Neural cell (in vitro differentiated cells): ENCODE measurements around the gene FJX1. TPM values are rescaled to one million over a fixed set of nuclear protein-coding genes. Genes with fewer than 3 reads are reported as not detected.

ENCODE experiments used
- H2AFZ ChIP-seq: fragments of 200-600, 300-800 bp; sonication (generic), shearing (Covaris generic); 2 replicates; pipeline ENCODE4 v1.6.0; 2014; ENCODE audit warnings: low read depth, mild to moderate bottlenecking, antibody characterized with exemption, low read length, moderate library complexity
- H3F3A ChIP-seq: fragments of 200-600 bp; shearing (Covaris generic); 2 replicates; pipeline ENCODE4 v1.6.1; 2016; ENCODE audit warnings: mild to moderate bottlenecking, moderate library complexity, mixed read lengths, antibody characterized with exemption, low read length; ENCODE audit not compliant: insufficient read depth, poor library complexity, severe bottlenecking
- H3K27ac ChIP-seq: fragments of 200-600, 300-800 bp; sonication (generic), shearing (Covaris generic); 2 replicates; pipeline ENCODE4 v1.5.1; 2014; ENCODE audit warnings: mild to moderate bottlenecking, low read length, moderate library complexity
- H3K27me3 ChIP-seq: fragments of 300-800, 200-600 bp; sonication (generic), shearing (Covaris generic); 2 replicates; pipeline ENCODE4 v1.6.0; 2014; ENCODE audit warnings: mild to moderate bottlenecking, low read depth, low read length, moderate library complexity; ENCODE audit not compliant: insufficient read depth
- H3K36me3 ChIP-seq: fragments of 300-800, 200-600 bp; sonication (generic), shearing (Covaris generic); 2 replicates; pipeline ENCODE4 v1.5.1; 2014; ENCODE audit warnings: mild to moderate bottlenecking, antibody characterized with exemption, low read length, moderate library complexity; ENCODE audit not compliant: insufficient read depth
- H3K4me2 ChIP-seq: fragments of 300-800, 200-600 bp; sonication (generic), shearing (Covaris generic); 2 replicates; pipeline ENCODE4 v1.6.0; 2014; ENCODE audit warnings: mild to moderate bottlenecking, low read length
- H3K4me3 ChIP-seq: fragments of 300-800, 200-600 bp; sonication (generic), shearing (Covaris generic); 2 replicates; pipeline ENCODE4 v1.5.1; 2014; ENCODE audit warnings: mild to moderate bottlenecking, low read length, moderate library complexity
- H3K79me2 ChIP-seq: fragments of 200-600 bp; shearing (Covaris generic); replicated peaks from 2 replicates; pipeline ENCODE4 v1.6.0; 2014; ENCODE audit warnings: mild to moderate bottlenecking, low read length, moderate library complexity; ENCODE audit not compliant: insufficient read depth
- H3K9ac ChIP-seq: fragments of 300-800, 200-600 bp; sonication (generic), shearing (Covaris generic); 2 replicates; pipeline ENCODE4 v1.6.1; 2016; ENCODE audit warnings: mild to moderate bottlenecking, low read length, mixed read lengths
- H3K9me2 ChIP-seq: fragments of 200-600 bp; shearing (Covaris generic); 2 replicates; pipeline ENCODE4 v1.6.1; 2016; ENCODE audit warnings: mild to moderate bottlenecking, low read length, mixed read lengths; ENCODE audit not compliant: insufficient read depth
- H3K9me3 ChIP-seq: fragments of 200-600, 300-800 bp; sonication (generic), shearing (Covaris generic); 2 replicates; pipeline ENCODE4 v1.6.1; 2016; ENCODE audit warnings: mild to moderate bottlenecking, mixed run types, low read length, moderate library complexity, mixed read lengths
- H4K20me1 ChIP-seq: fragments of 200-600 bp; shearing (Covaris generic); 2 replicates; pipeline ENCODE4 v1.6.1; 2016; ENCODE audit warnings: mild to moderate bottlenecking, mixed run types; ENCODE audit not compliant: insufficient read depth
- EP300 ChIP-seq: fragments of 450-650 bp; conservative IDR thresholded peaks from 2 replicates; pipeline ENCODE4 v1.6.1; 2014; ENCODE audit warnings: antibody characterized with exemption, mild to moderate bottlenecking, moderate library complexity; ENCODE audit not compliant: poor library complexity, severe bottlenecking
- EZH2 ChIP-seq: fragments of 200-600, 300-800 bp; shearing (Covaris generic), sonication (generic); IDR thresholded peaks from 2 replicates; pipeline ENCODE4 v1.6.1; 2014; ENCODE audit warnings: antibody characterized with exemption, low read length, borderline replicate concordance, mild to moderate bottlenecking; ENCODE audit not compliant: insufficient read depth, poor library complexity, severe bottlenecking
- MXI1 ChIP-seq: fragments of 450-650 bp; conservative IDR thresholded peaks from 2 replicates; pipeline ENCODE4 v1.6.1; 2014; ENCODE audit warnings: antibody characterized with exemption, mild to moderate bottlenecking; ENCODE audit not compliant: poor library complexity, severe bottlenecking
- POLR2AphosphoS5 ChIP-seq: IDR thresholded peaks from 2 replicates; pipeline ENCODE4 v1.6.1; 2012
- RAD21 ChIP-seq: fragments of 450-650 bp; conservative IDR thresholded peaks from 2 replicates; pipeline ENCODE4 v1.6.1; 2014; ENCODE audit warnings: antibody characterized with exemption, mild to moderate bottlenecking, moderate library complexity
- REST ChIP-seq: IDR thresholded peaks from 2 replicates; pipeline ENCODE4 v1.6.1; 2012; ENCODE audit warnings: borderline replicate concordance
- SMC3 ChIP-seq: fragments of 450-650 bp; conservative IDR thresholded peaks from 2 replicates; pipeline ENCODE4 v1.6.1; 2014; ENCODE audit warnings: antibody characterized with exemption, mild to moderate bottlenecking, moderate library complexity; ENCODE audit not compliant: poor library complexity
- TAF1 ChIP-seq: IDR thresholded peaks from 2 replicates; pipeline ENCODE4 v1.6.1; 2012; ENCODE audit warnings: low read depth
- polyA plus RNA-seq: library from polyadenylated mRNA; depleted of rRNA; stranded (reverse); fragments of >200 nt; gene quantifications from 2 replicates; pipeline ENCODE4 v1.2.3, GENCODE V29; 2014
- TF ChIP-seq, protein P1 (sequence below): fragments of 450-650 bp; IDR thresholded peaks from 2 replicates; pipeline ENCODE4 v1.5.1; 2014; ENCODE audit warnings: antibody characterized with exemption, mild to moderate bottlenecking, moderate library complexity; ENCODE audit not compliant: poor library complexity, severe bottlenecking

Gene FJX1
- polyA plus RNA-seq, 1 donor from 2014 or later, result 56.3 TPM

DNA sequence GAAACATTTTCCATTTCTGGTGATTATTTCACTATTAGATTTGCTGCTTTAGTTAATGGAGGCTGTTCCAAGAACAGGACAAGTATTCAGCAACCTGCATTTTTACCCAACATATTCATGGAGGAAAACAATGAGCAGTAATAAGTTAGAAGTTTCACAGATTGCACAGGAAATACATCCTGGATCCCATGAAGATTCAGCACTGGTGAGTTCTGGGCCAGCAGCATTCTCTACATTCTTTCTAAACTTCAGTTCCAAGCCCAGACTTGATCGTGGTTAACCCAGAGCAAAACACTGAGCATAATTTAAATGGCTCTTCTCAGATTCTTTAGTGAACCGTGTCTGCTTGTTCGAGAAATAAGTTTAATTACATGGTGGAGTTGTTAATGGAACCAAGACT lies 3.8 kb downstream of the FJX1 start:
- Histone ChIP-seq H4K20me1 (no peaks in the 10 kb centered on the region), H3K4me2 (peak overlapping the region; percentile 90), H3K79me2 (peaks cover 34% of the 10 kb centered on the region), H2AFZ (no peak overlapping the region), H3K27me3 (no peaks in the 10 kb centered on the region), H3K4me3 (peak overlapping the region; percentile 95), H3K9ac (no peak overlapping the region), H3K9me2 (no peaks in the 10 kb centered on the region), H3K27ac (no peak overlapping the region), H3K36me3 (no peaks in the 10 kb centered on the region), H3F3A (peaks cover 5% of the 10 kb centered on the region), H3K9me3 (no peaks in the 10 kb centered on the region)
- TF ChIP-seq POLR2AphosphoS5 (no peak), MXI1 (no peak), EZH2 (no peak), RAD21 (no peak), SMC3 (no peak), EP300 (no peak), TAF1 (no peak), REST (no peak)
- TF ChIP-seq, protein P1, sequence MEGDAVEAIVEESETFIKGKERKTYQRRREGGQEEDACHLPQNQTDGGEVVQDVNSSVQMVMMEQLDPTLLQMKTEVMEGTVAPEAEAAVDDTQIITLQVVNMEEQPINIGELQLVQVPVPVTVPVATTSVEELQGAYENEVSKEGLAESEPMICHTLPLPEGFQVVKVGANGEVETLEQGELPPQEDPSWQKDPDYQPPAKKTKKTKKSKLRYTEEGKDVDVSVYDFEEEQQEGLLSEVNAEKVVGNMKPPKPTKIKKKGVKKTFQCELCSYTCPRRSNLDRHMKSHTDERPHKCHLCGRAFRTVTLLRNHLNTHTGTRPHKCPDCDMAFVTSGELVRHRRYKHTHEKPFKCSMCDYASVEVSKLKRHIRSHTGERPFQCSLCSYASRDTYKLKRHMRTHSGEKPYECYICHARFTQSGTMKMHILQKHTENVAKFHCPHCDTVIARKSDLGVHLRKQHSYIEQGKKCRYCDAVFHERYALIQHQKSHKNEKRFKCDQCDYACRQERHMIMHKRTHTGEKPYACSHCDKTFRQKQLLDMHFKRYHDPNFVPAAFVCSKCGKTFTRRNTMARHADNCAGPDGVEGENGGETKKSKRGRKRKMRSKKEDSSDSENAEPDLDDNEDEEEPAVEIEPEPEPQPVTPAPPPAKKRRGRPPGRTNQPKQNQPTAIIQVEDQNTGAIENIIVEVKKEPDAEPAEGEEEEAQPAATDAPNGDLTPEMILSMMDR, result no peak

- Histone ChIP-seq H3F3A (peaks cover 5% of the 10 kb centered on the region), H3K27me3 (no peaks in the 10 kb centered on the region), H3K79me2 (peaks cover 34% of the 10 kb centered on the region), H3K4me2 (no peak overlapping the region), H3K27ac (no peak overlapping the region), H4K20me1 (no peaks in the 10 kb centered on the region), H3K4me3 (no peak overlapping the region), H3K9me3 (no peaks in the 10 kb centered on the region), H3K9me2 (no peaks in the 10 kb centered on the region), H3K36me3 (no peaks in the 10 kb centered on the region), H2AFZ (no peak overlapping the region), H3K9ac (no peak overlapping the region)
- TF ChIP-seq TAF1 (no peak), REST (no peak), POLR2AphosphoS5 (no peak), EP300 (no peak)
These were observed 5.4 kb downstream of the FJX1 start for GRCh38 chr11:35623621-35624168.
